Measurements from ENCODE around the gene E4F1. TPM values are rescaled to one million over a fixed set of nuclear protein-coding genes. Genes with fewer than 3 reads are reported as not detected.

E4F1 gene
- total and polyA plus RNA-seq, 9 donors, result 0.58 to 26.2 (median 22.7) TPM

GRCh38 chr16:2183671-2184070, 39.7 kb upstream of the E4F1 start:
- no peak for DNase-seq
- TF ChIP-seq EP300 (IDR thresholded peaks at IDR 0.05) (no peak), POLR2A (IDR thresholded peaks at IDR 0.05) (no peak)
- TF ChIP-seq, protein P1, sequence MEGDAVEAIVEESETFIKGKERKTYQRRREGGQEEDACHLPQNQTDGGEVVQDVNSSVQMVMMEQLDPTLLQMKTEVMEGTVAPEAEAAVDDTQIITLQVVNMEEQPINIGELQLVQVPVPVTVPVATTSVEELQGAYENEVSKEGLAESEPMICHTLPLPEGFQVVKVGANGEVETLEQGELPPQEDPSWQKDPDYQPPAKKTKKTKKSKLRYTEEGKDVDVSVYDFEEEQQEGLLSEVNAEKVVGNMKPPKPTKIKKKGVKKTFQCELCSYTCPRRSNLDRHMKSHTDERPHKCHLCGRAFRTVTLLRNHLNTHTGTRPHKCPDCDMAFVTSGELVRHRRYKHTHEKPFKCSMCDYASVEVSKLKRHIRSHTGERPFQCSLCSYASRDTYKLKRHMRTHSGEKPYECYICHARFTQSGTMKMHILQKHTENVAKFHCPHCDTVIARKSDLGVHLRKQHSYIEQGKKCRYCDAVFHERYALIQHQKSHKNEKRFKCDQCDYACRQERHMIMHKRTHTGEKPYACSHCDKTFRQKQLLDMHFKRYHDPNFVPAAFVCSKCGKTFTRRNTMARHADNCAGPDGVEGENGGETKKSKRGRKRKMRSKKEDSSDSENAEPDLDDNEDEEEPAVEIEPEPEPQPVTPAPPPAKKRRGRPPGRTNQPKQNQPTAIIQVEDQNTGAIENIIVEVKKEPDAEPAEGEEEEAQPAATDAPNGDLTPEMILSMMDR (IDR thresholded peaks at IDR 0.05), result no peak
- Histone ChIP-seq H3K27ac (no peak overlapping the region), H3K9me3 (no peaks in the 10 kb centered on the region), H3K4me3 (no peak overlapping the region), H3K4me1 (ENCODE audit: insufficient read depth) (no peaks in the 10 kb centered on the region), H3K27me3 (no peaks in the 10 kb centered on the region), H3K36me3 (no peaks in the 10 kb centered on the region)
- 91 to 93% (median 92%) methylated on average over 27 to 30 of the region's 30 CpGs for WGBS, 3 donors
- intact Hi-C loops (cut with DNase I), result no loop called here

- 83 to 88% (median 85%) methylated on average over 19 of the region's 19 CpGs for WGBS, 3 donors
- Histone ChIP-seq H3K27ac (no peak overlapping the region), H3K4me1 (ENCODE audit: insufficient read depth) (no peaks in the 10 kb centered on the region), H3K4me3 (no peak overlapping the region), H3K27me3 (no peaks in the 10 kb centered on the region), H3K36me3 (no peaks in the 10 kb centered on the region), H3K9me3 (no peaks in the 10 kb centered on the region)
- intact Hi-C loops (cut with DNase I), result no loop called here
- no peak for DNase-seq
- TF ChIP-seq, protein P1 (IDR thresholded peaks at IDR 0.05), result no peak
- TF ChIP-seq EP300 (IDR thresholded peaks at IDR 0.05) (no peak), POLR2A (IDR thresholded peaks at IDR 0.05) (no peak)
Observed at GRCh38 chr16:2184346-2184745, 39.0 kb upstream of the E4F1 start.

- Histone ChIP-seq H3K4me1 (ENCODE audit: insufficient read depth) (no peaks in the 10 kb centered on the region), H3K4me3 (no peak overlapping the region), H3K36me3 (no peaks in the 10 kb centered on the region), H3K9me3 (no peaks in the 10 kb centered on the region), H3K27me3 (no peaks in the 10 kb centered on the region), H3K27ac (no peak overlapping the region)
- 80 to 89% (median 87%) methylated on average over 17 to 20 of the region's 20 CpGs for WGBS, 3 donors
- DNase-seq, result no peak
- intact Hi-C loops (cut with DNase I), result no loop called here
- TF ChIP-seq, protein P1 (IDR thresholded peaks at IDR 0.05), result no peak
- TF ChIP-seq POLR2A (IDR thresholded peaks at IDR 0.05) (no peak), EP300 (IDR thresholded peaks at IDR 0.05) (no peak)
Observed at GRCh38 chr16:2184962-2185361, 38.4 kb upstream of the E4F1 start.

GRCh38 chr16:2186064-2186463, 37.3 kb upstream of the E4F1 start:
- H3K4me1 ChIP-seq (ENCODE audit: insufficient read depth), result no peaks in the 10 kb centered on the region
- no peak overlapping the region for H3K27ac ChIP-seq
- H3K27me3 ChIP-seq, result no peaks in the 10 kb centered on the region
- intact Hi-C loops (cut with DNase I), result no loop called here
- no peak overlapping the region for H3K4me3 ChIP-seq
- H3K36me3 ChIP-seq, result no peaks in the 10 kb centered on the region
- no peak for DNase-seq
- H3K9me3 ChIP-seq, result no peaks in the 10 kb centered on the region
- 88 to 91% (median 90%) methylated on average over 13 of the region's 13 CpGs for WGBS, 3 donors
- TF ChIP-seq EP300 (IDR thresholded peaks at IDR 0.05), result no peak
- no peak for TF ChIP-seq POLR2A (IDR thresholded peaks at IDR 0.05)
- TF ChIP-seq, protein P1 (IDR thresholded peaks at IDR 0.05), result no peak
